DND-41 (cell line): Measurements from ENCODE around the gene NGLY1.

ENCODE experiments used
- ATAC-seq: fragments of 200-7000 bp; cut with Tn5 transposase; 3 replicates; pipeline ENCODE4 v1.9.1; 2021; ENCODE audit warnings: low read depth; ENCODE audit not compliant: insufficient read depth
- DNase-seq: peaks from one replicate; pipeline ENCODE4 v3.0.0-alpha.2; 2020
- H2AFZ ChIP-seq: 2 replicates; pipeline ENCODE4 v1.6.0; 2012; ENCODE audit warnings: low read depth, low read length
- H3K27ac ChIP-seq: 2 replicates; pipeline ENCODE4 v1.5.1; 2012; ENCODE audit warnings: low read length, inconsistent platforms
- H3K27me3 ChIP-seq: fragments of 200-600 bp; sonication (generic); 2 replicates; pipeline ENCODE4 v1.6.0; 2012; ENCODE audit warnings: low read length, mild to moderate bottlenecking, inconsistent platforms; ENCODE audit not compliant: insufficient read depth, poor library complexity
- H3K36me3 ChIP-seq: 2 replicates; pipeline ENCODE4 v1.5.1; 2012; ENCODE audit warnings: low read length, inconsistent platforms; ENCODE audit not compliant: insufficient read depth
- H3K4me1 ChIP-seq: 2 replicates; pipeline ENCODE4 v1.5.1; 2012; ENCODE audit warnings: mild to moderate bottlenecking, low read length; ENCODE audit not compliant: insufficient read depth
- H3K4me2 ChIP-seq: 2 replicates; pipeline ENCODE4 v1.6.0; 2012; ENCODE audit warnings: mild to moderate bottlenecking, moderate library complexity, low read length, inconsistent platforms; ENCODE audit not compliant: insufficient read depth
- H3K4me3 ChIP-seq, 2 experiments: fragments of 200-600 bp in 1 of 2; shearing (Covaris generic) in 1 of 2; 2 replicates each; pipeline ENCODE4 v1.5.1; 2012 to 2016; ENCODE audit warnings: inconsistent platforms in 2 of 2, low read length in 2 of 2, mild to moderate bottlenecking in 2 of 2, low read depth in 1 of 2, moderate library complexity in 1 of 2
- H3K79me2 ChIP-seq: 2 replicates; pipeline ENCODE4 v1.6.0; 2012; ENCODE audit warnings: low read length, inconsistent platforms; ENCODE audit not compliant: insufficient read depth
- H3K9ac ChIP-seq: 2 replicates; pipeline ENCODE4 v1.6.0; 2012; ENCODE audit warnings: low read depth, mild to moderate bottlenecking, inconsistent platforms, low read length, moderate library complexity
- H3K9me3 ChIP-seq: 2 replicates; pipeline ENCODE4 v1.5.1; 2012; ENCODE audit warnings: low read length, moderate library complexity, mild to moderate bottlenecking, inconsistent platforms; ENCODE audit not compliant: insufficient read depth, severe bottlenecking
- H4K20me1 ChIP-seq: 2 replicates; pipeline ENCODE4 v1.6.0; 2012; ENCODE audit warnings: low read length; ENCODE audit not compliant: insufficient read depth
- CTCF ChIP-seq: IDR thresholded peaks from 2 replicates; pipeline ENCODE4 v1.5.1; 2012; ENCODE audit warnings: borderline replicate concordance, low read length, moderate library complexity, mild to moderate bottlenecking; ENCODE audit not compliant: poor library complexity, severe bottlenecking; ENCODE audit errors: extremely low read depth
- EZH2 ChIP-seq: IDR thresholded peaks from 3 replicates; pipeline ENCODE4 v1.6.1; 2012; ENCODE audit warnings: borderline replicate concordance, low read depth, mild to moderate bottlenecking, moderate library complexity, low read length, inconsistent platforms; ENCODE audit not compliant: severe bottlenecking

Gene NGLY1

GRCh38 chr3:25783661-25784512, 644 bp upstream of the NGLY1 start:
- peak overlapping the region; percentile 82 for H2AFZ ChIP-seq
- peak overlapping the region; percentile 52 to 79 for H3K4me3 ChIP-seq
- peak; percentile 54 for ATAC-seq
- peaks cover 51% of the 10 kb centered on the region for H3K4me1 ChIP-seq
- peaks cover 47% of the 10 kb centered on the region for H3K79me2 ChIP-seq
- H3K4me2 ChIP-seq, result peak overlapping the region; percentile 85
- no peaks in the 10 kb centered on the region for H3K9me3 ChIP-seq
- peak overlapping the region; percentile 71 for H3K27ac ChIP-seq
- no peak for TF ChIP-seq EZH2
- peaks cover 7% of the 10 kb centered on the region; the same call in 1 of the 2 replicates for H3K36me3 ChIP-seq
- H3K27me3 ChIP-seq, result no peaks in the 10 kb centered on the region
- peaks cover 8% of the 10 kb centered on the region for H4K20me1 ChIP-seq
- no peak for DNase-seq
- peak overlapping the region; percentile 64 for H3K9ac ChIP-seq

DNA sequence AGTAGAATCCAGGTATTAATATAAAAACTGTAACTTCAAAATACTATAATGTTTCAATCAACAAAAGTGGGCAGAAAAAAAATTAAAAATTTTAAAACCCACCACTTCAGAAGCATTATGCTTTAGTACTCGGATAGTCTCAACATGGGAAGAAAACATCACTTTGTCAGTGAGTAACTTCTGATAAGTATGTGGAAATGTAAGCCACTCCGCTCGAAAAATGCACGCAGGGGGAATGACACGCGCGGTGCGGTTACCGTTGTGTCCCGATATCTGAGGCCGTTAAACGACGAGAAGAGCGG, 656 bp downstream of the NGLY1 start:
- Histone ChIP-seq H2AFZ (peak overlapping the region; percentile 81), H3K27ac (peak overlapping the region; percentile 91), H3K4me2 (peak overlapping the region; percentile 82), H3K4me3 (peak overlapping the region; percentile 42 to 60; a peak in 3 of 4 replicates), H4K20me1 (peaks cover 8% of the 10 kb centered on the region), H3K9me3 (no peaks in the 10 kb centered on the region), H3K36me3 (peaks cover 20% of the 10 kb centered on the region), H3K79me2 (peaks cover 55% of the 10 kb centered on the region), H3K9ac (peak overlapping the region; percentile 83), H3K4me1 (peaks cover 38% of the 10 kb centered on the region), H3K27me3 (no peaks in the 10 kb centered on the region)
- DNase-seq, result no peak
- TF ChIP-seq CTCF (no peak), EZH2 (no peak)
- ATAC-seq, result no peak

- no peak for ATAC-seq
- Histone ChIP-seq H3K9ac (peak overlapping the region; percentile 83), H3K79me2 (peaks cover 59% of the 10 kb centered on the region), H3K4me3 (peak overlapping the region; percentile 42 to 60; a peak in 3 of 4 replicates), H3K4me2 (peak overlapping the region; percentile 82), H3K27ac (peak overlapping the region; percentile 91), H3K27me3 (no peaks in the 10 kb centered on the region), H2AFZ (no peak overlapping the region), H3K36me3 (peaks cover 25% of the 10 kb centered on the region), H3K4me1 (peaks cover 37% of the 10 kb centered on the region), H4K20me1 (peaks cover 8% of the 10 kb centered on the region), H3K9me3 (no peaks in the 10 kb centered on the region)
- no peak for TF ChIP-seq CTCF
- no peak for TF ChIP-seq EZH2
- no peak for DNase-seq
Measured at GRCh38 chr3:25781758-25782594, 1.3 kb downstream of the NGLY1 start.
